Spleen (tissue), 11 donors: ENCODE data around the gene CLRN3. TPM values are rescaled to one million over a fixed set of nuclear protein-coding genes. Genes with fewer than 3 reads are reported as not detected.

ENCODE experiments used
- DNase-seq: peaks from one replicate; pipeline ENCODE4 v3.0.0-alpha.2; 2020
- H3K27ac ChIP-seq, 8 donors: fragments of 200-600 bp; sonication (generic) in 7 of 8; 1 replicate in 4 of 8; 2 replicates in 4 of 8; pipeline versions ENCODE4 v1.5.0 to v1.8.0; 2016 to 2021; ENCODE audit warnings: inconsistent platforms in 4 of 8, mild to moderate bottlenecking in 4 of 8, moderate library complexity in 1 of 8
- H3K27me3 ChIP-seq, 7 donors: fragments of 200-600 bp; sonication (generic) in 6 of 7; replicated peaks in 1 of 7; 1 replicate in 4 of 7; 2 replicates in 3 of 7; pipeline versions ENCODE4 v1.5.0 to v1.8.0; 2016 to 2021; ENCODE audit warnings: inconsistent platforms in 3 of 7, mild to moderate bottlenecking in 1 of 7
- H3K36me3 ChIP-seq, 6 donors: fragments of 200-600 bp; sonication (generic) in 5 of 6; 1 replicate in 4 of 6; 2 replicates in 2 of 6; pipeline versions ENCODE4 v1.5.0 to v1.8.0; 2016 to 2021; ENCODE audit warnings: inconsistent platforms in 2 of 6
- H3K4me1 ChIP-seq, 6 donors: fragments of 200-600 bp; sonication (generic) in 5 of 6; 1 replicate in 3 of 6; 2 replicates in 3 of 6; pipeline versions ENCODE4 v1.5.0 to v1.8.0; 2016 to 2021; ENCODE audit warnings: inconsistent platforms in 3 of 6
- H3K4me3 ChIP-seq, 8 donors: fragments of 200-600 bp; sonication (generic) in 7 of 8; 1 replicate in 4 of 8; 2 replicates in 4 of 8; pipeline versions ENCODE4 v1.5.0 to v1.8.0; 2016 to 2021; ENCODE audit warnings: inconsistent platforms in 4 of 8, mild to moderate bottlenecking in 4 of 8, moderate library complexity in 2 of 8
- H3K9me3 ChIP-seq, 8 donors: fragments of 200-600 bp; sonication (generic) in 7 of 8; 1 replicate in 4 of 8; 2 replicates in 4 of 8; pipeline versions ENCODE4 v1.5.0 to v1.8.0; 2016 to 2021; ENCODE audit warnings: inconsistent platforms in 4 of 8
- CTCF ChIP-seq, 11 experiments: fragments of 200-600 bp in 7 of 11; fragments of 450-650 bp in 4 of 11; sonication (generic) in 4 of 11; IDR thresholded peaks in 8 of 11; conservative IDR thresholded peaks in 3 of 11; 1 replicate in 7 of 11; 2 replicates in 4 of 11; pipeline versions ENCODE4 v1.4.0 to v1.8.0; 2016 to 2021; ENCODE audit warnings: antibody characterized with exemption in 11 of 11, inconsistent platforms in 4 of 11, mild to moderate bottlenecking in 1 of 11
- POLR2A ChIP-seq, 3 donors: fragments of 450-650 bp; IDR thresholded peaks; one replicate each; pipeline ENCODE4 v1.5.1; 2017; ENCODE audit warnings: antibody characterized with exemption in 3 of 3, mild to moderate bottlenecking in 1 of 3
- POLR2AphosphoS5 ChIP-seq, 3 donors: sonication (generic); formaldehyde crosslinking; IDR thresholded peaks; one replicate each; pipeline ENCODE4 v1.5.1; 2017; ENCODE audit warnings: antibody characterized with exemption in 3 of 3
- WGBS, 5 donors: extraction: QIAGEN DNeasy Blood & Tissue Kit in 3 of 5; methylation state at CpG; one replicate each; pipeline versions ENCODE4 v1.1.5 to v1.1.7; 2013 to 2018; 5-methylcytosine and 5-hydroxymethylcytosine counted together
- intact Hi-C: fragments of 100-400 bp; cut with DNase I; formaldehyde crosslinking; loops from one replicate; pipeline ENCODE4 v1.15.0; 2023; ENCODE audit warnings: low total_unique reads
- polyA plus RNA-seq, 3 donors: library from polyadenylated mRNA; stranded (reverse); fragments of 200-250 nt; gene quantifications; one replicate each; pipeline ENCODE4 v1.2.1, GENCODE V29; 2013
- total RNA-seq, 7 donors: library from RNA; depleted of rRNA in 3 of 7; stranded (reverse); fragments of >200 nt in 3 of 7; fragmentation: NEBNext Ultra II Directional in 4 of 7; extraction: Animal tissue kit (Norgen Biotek cat#: 25700) in 4 of 7; gene quantifications; one replicate each; pipeline versions ENCODE4 v1.1.0 to v1.2.1, GENCODE V29; 2016 to 2021
- donor health status: healthy with polysubstance abuse.
- donor health status: DM: no; HTN: no; CAD: no; lungs with moderate emphysema.
- donor health status: DM: no; HTN: no; CAD: no.
- donor health status: Bipolar disorder and iron deficiency.
- donor health status: healthy.
- donor health status: DM: no; HTN: no; CAD: no.
- donor health status: DM: yes; HTN: yes; CAD: no.

CLRN3 gene
- total and polyA plus RNA-seq, 10 donors = 0.22 to 0.43 TPM; not detected in 8

GRCh38 chr10:127887541-127888415 lies 5.0 kb downstream of the CLRN3 start:
- Histone ChIP-seq H3K4me3 (no peak overlapping the region), H3K27me3 (peaks cover 0 to 5% (median 0%) of the 10 kb centered on the region in 7 donors), H3K4me1 (peaks cover 0 to 29% (median 6%) of the 10 kb centered on the region in 6 donors), H3K36me3 (no peaks in the 10 kb centered on the region), H3K27ac (no peak overlapping the region), H3K9me3 (no peaks in the 10 kb centered on the region)
- intact Hi-C loops = no loop called here
- 80 to 86% (median 82%) methylated on average over 16 of the region's 16 CpGs for WGBS, 5 donors
- no peak for TF ChIP-seq POLR2A (IDR thresholded peaks at IDR 0.05)
- DNase-seq = no peak

GRCh38 chr10:127886371-127887051 lies 6.2 kb downstream of the CLRN3 start:
- intact Hi-C loops = no loop called here

GRCh38 chr10:127884501-127884900 lies 8.2 kb downstream of the CLRN3 start:
- intact Hi-C loops = no loop called here
- no peak for TF ChIP-seq POLR2A (IDR thresholded peaks at IDR 0.05)
- no peak for TF ChIP-seq CTCF (IDR thresholded peaks at IDR 0.05 in 8 of 11, conservative IDR thresholded peaks at IDR 0.05 in 3 of 11)
- TF ChIP-seq POLR2AphosphoS5 (IDR thresholded peaks at IDR 0.05) = no peak
- no peak for DNase-seq
- 83 to 95% (median 85%) methylated on average over 5 of the region's 5 CpGs for WGBS, 5 donors
- no peaks in the 10 kb centered on the region for H3K9me3 ChIP-seq
- no peaks in the 10 kb centered on the region for H3K36me3 ChIP-seq
- peaks cover 0 to 5% (median 0%) of the 10 kb centered on the region in 7 donors for H3K27me3 ChIP-seq
- H3K4me1 ChIP-seq = peaks cover 4 to 47% (median 27%) of the 10 kb centered on the region in 6 donors
- H3K27ac ChIP-seq = no peak overlapping the region
- H3K4me3 ChIP-seq = no peak overlapping the region

More at GRCh38 chr10:127886371-127887051, 6.2 kb downstream of the CLRN3 start:
- DNase-seq = no peak
- 82 to 94% (median 84%) methylated on average over 12 of the region's 12 CpGs for WGBS, 5 donors
- Histone ChIP-seq H3K27me3 (peaks cover 0 to 5% (median 0%) of the 10 kb centered on the region in 7 donors), H3K4me3 (no peak overlapping the region), H3K4me1 (peaks cover 0 to 41% (median 13%) of the 10 kb centered on the region in 6 donors), H3K9me3 (no peaks in the 10 kb centered on the region), H3K27ac (no peak overlapping the region), H3K36me3 (no peaks in the 10 kb centered on the region)
- TF ChIP-seq CTCF (IDR thresholded peaks at IDR 0.05 in 8 of 11, conservative IDR thresholded peaks at IDR 0.05 in 3 of 11) = no peak

- no peak for DNase-seq
- no peak overlapping the region for H3K27ac ChIP-seq
- intact Hi-C loops = no loop called here
- no peaks in the 10 kb centered on the region for H3K36me3 ChIP-seq
- peaks cover 0 to 5% (median 0%) of the 10 kb centered on the region in 7 donors for H3K27me3 ChIP-seq
- no peak for TF ChIP-seq POLR2A (IDR thresholded peaks at IDR 0.05)
- no peak for TF ChIP-seq CTCF (IDR thresholded peaks at IDR 0.05 in 8 of 11, conservative IDR thresholded peaks at IDR 0.05 in 3 of 11)
- no peak for TF ChIP-seq POLR2AphosphoS5 (IDR thresholded peaks at IDR 0.05)
- peaks cover 4 to 47% (median 28%) of the 10 kb centered on the region in 6 donors for H3K4me1 ChIP-seq
- H3K9me3 ChIP-seq = no peaks in the 10 kb centered on the region
- H3K4me3 ChIP-seq = no peak overlapping the region
- 90 to 98% (median 94%) methylated on average over 10 of the region's 10 CpGs for WGBS, 5 donors
Measured at GRCh38 chr10:127883516-127883915, 9.2 kb downstream of the CLRN3 start.
